ENCODE results near the gene ZNFX1.

Gene ZNFX1

GRCh38 chr20:49234831-49235230 is 43.0 kb downstream of the ZNFX1 start:
- TF ChIP-seq FOXP2 (optimal IDR thresholded peaks at IDR 0.05; ENCODE audit: borderline replicate concordance, extremely low read depth, extremely low read length, insufficient read depth) (no peak), POLR2AphosphoS5 (IDR thresholded peaks at IDR 0.05; ENCODE audit: low read depth, low read length) (no peak), REST (IDR thresholded peaks at IDR 0.05; ENCODE audit: insufficient read depth in 1 of 2, low read depth in 2 of 2, low read length in 2 of 2) (no peak), SIN3A (IDR thresholded peaks at IDR 0.05; ENCODE audit: borderline replicate concordance, insufficient read depth, low read length) (no peak), TAF1 (IDR thresholded peaks at IDR 0.05; ENCODE audit: borderline replicate concordance, insufficient read depth, low read length) (no peak)

DNA sequence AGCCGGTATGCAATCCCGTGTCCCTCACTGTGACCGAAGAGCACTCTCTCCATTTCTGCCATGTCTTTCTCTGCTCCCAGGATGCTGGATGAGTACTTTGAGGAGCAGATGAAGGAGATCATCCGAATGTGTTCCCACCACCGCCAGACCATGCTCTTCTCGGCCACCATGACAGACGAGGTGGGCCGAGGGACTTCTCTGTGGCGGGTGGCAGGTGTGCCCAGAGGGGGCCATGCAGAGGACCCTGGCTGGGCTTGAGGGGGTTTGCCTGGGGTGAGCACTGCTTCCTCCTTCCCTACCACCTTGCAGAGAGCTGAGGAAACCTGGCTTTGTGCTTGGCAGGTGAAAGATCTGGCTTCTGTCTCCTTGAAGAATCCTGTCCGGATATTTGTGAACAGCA is 44.6 kb downstream of the ZNFX1 start:
- TF ChIP-seq TAF1 (IDR thresholded peaks at IDR 0.05; ENCODE audit: borderline replicate concordance, insufficient read depth, low read length) (no peak), FOXP2 (optimal IDR thresholded peaks at IDR 0.05; ENCODE audit: borderline replicate concordance, extremely low read depth, extremely low read length, insufficient read depth) (no peak), POLR2AphosphoS5 (IDR thresholded peaks at IDR 0.05; ENCODE audit: low read depth, low read length) (no peak), REST (IDR thresholded peaks at IDR 0.05; ENCODE audit: insufficient read depth in 1 of 2, low read depth in 2 of 2, low read length in 2 of 2) (no peak), SIN3A (IDR thresholded peaks at IDR 0.05; ENCODE audit: borderline replicate concordance, insufficient read depth, low read length) (no peak)

DNA sequence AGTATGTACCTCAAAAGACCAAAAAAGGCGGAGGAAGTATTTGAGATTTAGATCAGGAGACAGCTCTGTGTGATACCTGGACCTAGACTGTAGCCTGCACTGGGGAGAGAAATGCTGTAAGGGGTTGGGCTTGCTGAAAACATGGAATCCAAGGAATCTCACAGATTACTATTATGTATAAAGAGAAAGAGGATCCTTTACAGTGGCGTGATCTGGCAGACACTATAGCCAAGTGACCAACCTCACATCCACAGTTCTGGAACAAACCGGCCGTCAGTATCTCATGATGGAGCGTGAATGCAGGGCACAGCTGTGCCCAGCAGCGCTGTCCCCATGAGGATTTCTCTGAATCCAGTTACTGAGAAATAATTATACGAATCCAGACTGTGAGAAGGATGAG is 46.4 kb downstream of the ZNFX1 start:
- no peak for TF ChIP-seq REST (IDR thresholded peaks at IDR 0.05; ENCODE audit: insufficient read depth in 1 of 2, low read depth in 2 of 2, low read length in 2 of 2)
- TF ChIP-seq SIN3A (IDR thresholded peaks at IDR 0.05; ENCODE audit: borderline replicate concordance, insufficient read depth, low read length) = no peak
- TF ChIP-seq TAF1 (IDR thresholded peaks at IDR 0.05; ENCODE audit: borderline replicate concordance, insufficient read depth, low read length) = no peak
- no peak for TF ChIP-seq FOXP2 (optimal IDR thresholded peaks at IDR 0.05; ENCODE audit: borderline replicate concordance, extremely low read depth, extremely low read length, insufficient read depth)
- TF ChIP-seq POLR2AphosphoS5 (IDR thresholded peaks at IDR 0.05; ENCODE audit: low read depth, low read length) = no peak

- TF ChIP-seq POLR2AphosphoS5 (IDR thresholded peaks at IDR 0.05; ENCODE audit: low read depth, low read length) = no peak
- TF ChIP-seq TAF1 (IDR thresholded peaks at IDR 0.05; ENCODE audit: borderline replicate concordance, insufficient read depth, low read length) = no peak
- TF ChIP-seq SIN3A (IDR thresholded peaks at IDR 0.05; ENCODE audit: borderline replicate concordance, insufficient read depth, low read length) = no peak
- no peak for TF ChIP-seq REST (IDR thresholded peaks at IDR 0.05; ENCODE audit: insufficient read depth in 1 of 2, low read depth in 2 of 2, low read length in 2 of 2)
- TF ChIP-seq FOXP2 (optimal IDR thresholded peaks at IDR 0.05; ENCODE audit: borderline replicate concordance, extremely low read depth, extremely low read length, insufficient read depth) = no peak
These were observed 47.2 kb downstream of the ZNFX1 start for GRCh38 chr20:49230561-49231133.

All from PFSK-1 (cell line).